Cortex of kidney (tissue), 1 donor: Measurements from ENCODE around the gene NYNRIN.
A peak's percentile ranks its signal among the peaks of the same experiment; 100 is the strongest.
"Not testable (repeated sequence)": the region's sequence is repeated elsewhere in the genome, so short reads cannot be mapped to it uniquely, and the experiment has no call there.

Source experiments
- DNase-seq: peaks from one replicate; lab custom pipeline; 2025; lab: John Stamatoyannopoulos, UW

Gene NYNRIN

DNA sequence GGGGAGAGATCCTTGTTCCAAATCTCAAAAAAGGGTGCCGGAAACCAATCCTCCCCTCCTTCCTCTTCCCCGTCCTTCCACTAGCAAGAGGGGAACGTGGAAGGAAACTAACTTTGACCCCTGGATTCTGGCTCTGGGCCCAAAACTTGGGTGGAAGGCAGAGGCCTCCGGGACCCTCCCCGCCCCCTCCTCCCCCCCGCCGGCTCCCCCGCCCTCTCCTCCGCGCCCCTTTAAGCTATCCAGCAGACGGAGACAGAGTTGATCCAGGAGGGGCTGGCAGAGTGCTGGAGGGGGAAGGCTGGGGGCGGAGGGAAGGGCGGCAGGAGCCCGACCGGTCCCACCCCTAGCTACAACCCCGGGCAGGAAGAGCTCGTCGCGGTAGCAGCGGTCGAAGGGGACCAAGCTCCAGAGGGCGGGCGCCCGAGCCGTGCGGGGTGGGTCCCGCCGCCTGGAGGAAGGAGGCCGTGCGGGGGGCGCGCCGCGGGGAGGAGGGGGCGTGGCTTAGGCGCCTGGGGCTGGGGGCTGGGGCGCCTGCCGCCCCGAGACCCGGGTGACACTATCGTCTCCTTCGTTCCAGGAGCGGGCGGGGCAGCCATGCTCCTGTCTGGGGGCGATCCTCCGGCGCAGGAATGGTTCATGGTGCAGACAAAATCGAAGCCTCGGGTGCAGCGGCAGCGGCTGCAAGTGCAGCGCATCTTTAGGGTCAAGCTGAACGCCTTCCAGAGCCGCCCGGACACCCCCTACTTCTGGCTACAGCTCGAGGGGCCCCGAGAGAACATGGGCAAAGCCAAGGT is at the start of gene NYNRIN:
NYNRIN (plus strand) TSS at position 351 of the 794 bp plus-strand sequence; CDS start at position 595, 244 bp downstream.
- DNase-seq, result no peak

- DNase-seq, result no peak
Measured at GRCh38 chr14:24349742-24350141, 49.1 kb upstream of the NYNRIN start.

DNA sequence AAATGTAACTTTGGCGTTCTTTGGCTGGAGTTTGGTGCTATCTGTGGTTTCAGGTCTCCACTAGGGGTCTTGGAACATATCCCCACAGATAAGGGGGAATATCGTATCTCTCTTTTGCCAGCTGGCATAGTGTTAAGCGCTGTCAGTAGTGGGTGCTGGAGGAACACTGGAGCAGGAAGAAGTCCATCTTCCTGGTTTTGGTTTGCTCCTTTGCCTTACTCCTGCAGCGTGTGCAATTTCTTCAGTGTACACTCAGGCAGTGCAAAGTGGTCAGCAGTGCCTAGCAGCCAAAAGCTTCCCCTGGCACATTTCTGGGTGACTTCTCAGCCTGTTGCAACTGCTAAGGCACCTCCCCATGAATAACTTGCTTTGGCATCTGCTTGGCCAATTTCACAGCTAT is 47.3 kb upstream of the NYNRIN start:
- no peak for DNase-seq

DNA sequence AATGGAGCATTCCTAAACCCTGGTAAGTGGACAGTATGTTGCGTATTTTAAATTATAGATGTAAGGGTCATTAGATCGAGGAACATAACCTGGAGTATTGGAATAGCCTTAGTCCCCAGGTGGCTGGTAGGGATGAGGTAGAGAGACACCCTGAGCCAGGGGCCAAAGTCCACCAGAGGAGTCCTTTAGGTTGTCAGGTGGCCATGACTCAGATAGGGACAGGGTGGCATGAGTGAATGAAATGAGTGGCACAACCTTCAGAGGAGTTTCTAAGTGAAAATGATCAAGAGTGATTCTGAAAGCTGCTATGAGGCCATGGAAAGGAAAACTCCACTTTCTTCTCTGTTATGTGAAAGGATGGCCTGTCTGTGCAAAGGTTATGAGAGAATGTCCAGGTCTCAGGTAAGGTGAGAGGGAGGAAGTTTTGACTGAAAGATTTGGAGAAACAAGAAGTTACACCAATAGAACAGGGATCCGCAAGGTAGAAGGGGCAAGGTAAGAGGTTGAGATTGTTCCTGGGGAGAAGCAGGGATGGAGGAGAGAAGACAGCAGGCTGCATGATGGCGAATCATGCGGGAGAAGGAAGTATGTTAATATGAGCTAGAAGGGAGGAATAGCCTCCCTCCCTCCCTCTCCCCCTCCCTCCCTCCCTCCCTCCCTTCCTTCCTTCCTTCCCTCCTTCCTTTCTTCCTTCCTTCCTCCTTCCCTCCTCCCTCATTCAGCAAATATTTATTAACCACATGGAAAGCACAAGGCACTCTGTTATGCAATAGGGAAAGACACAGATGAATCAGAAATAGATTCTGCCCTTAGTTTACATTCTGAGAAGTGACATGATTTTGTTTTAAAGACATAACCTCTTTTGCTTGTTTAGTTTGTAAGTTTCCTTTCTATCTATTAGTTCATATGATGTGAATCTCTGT is 45.0 kb upstream of the NYNRIN start:
- no peak for DNase-seq

GRCh38 chr14:24354482-24354825 is 44.3 kb upstream of the NYNRIN start:
- not testable (repeated sequence) for DNase-seq

DNA sequence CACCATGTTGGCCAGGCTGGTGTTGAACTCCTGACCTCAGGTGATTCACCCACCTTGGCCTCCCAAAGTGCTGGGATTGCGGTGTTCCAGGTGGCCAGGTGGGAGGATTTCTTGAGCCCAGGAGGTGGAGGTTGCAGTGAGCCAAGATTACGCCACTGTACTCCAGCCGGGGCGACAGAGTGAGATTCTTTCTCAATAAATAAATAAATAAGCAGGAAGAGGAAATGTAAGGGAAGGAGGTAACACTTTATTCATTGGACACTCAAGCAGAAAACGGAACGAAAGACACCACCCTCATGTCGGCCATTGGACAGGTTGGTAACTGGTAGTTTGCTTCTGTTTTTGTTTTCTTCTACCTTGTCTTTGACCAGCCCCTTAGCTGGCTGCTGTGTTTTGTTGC is 43.8 kb upstream of the NYNRIN start:
- no peak for DNase-seq

GRCh38 chr14:24356208-24356607 is 42.6 kb upstream of the NYNRIN start:
- no peak for DNase-seq

- no peak for DNase-seq
Measured at GRCh38 chr14:24360281-24360680, 38.5 kb upstream of the NYNRIN start.

DNA sequence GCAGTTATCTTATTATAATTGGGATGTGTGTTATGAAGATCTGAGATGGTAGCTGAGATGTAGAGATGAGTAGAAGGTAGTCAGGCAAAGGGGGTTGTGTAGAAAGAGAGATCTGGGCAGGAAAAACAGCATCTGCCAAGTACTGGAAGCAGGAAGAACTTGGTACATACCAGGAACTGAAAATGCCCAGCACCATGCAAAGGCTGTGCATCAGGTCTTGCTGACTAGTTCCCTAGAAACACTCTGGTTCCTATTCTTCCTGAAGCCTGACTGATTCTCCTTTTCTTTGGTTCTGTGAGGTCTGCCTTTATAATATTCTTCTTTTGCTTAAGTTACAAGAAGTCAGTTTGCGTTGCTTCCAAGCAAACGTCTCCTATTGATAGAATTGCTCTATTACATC is 37.5 kb upstream of the NYNRIN start:
- no peak for DNase-seq

DNA sequence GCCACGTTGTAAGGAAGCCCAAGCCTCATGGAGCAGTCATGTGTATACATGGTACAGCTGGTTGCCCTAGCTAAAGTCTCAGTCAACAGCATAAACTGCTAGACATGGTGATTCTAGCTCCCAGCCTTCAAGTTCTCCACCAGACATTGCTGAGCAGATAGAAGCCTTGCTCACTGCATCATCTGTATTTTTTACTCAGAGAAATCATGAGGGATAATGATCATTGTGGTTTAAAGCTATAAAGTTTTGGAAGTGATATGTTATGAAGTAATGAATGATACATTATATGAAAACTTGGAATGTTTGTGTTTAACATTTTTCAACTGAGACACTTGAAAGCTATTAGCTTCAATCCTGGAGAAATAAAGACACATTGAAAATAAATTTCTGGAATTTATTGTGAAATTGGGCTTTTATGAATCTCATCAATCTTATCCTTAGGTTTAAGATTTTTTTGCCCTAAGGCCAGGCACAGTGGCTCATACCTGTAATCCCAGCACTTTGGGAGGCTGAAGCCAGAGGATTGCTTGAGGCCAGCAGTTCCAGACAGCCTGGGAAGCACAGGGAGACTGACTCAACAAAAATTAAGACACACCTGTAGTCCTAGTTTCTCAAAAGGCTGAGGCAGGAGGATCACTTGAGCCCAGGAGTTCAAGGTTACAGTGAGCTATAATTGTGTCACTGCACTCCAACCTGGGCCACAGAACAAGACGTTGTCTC is 36.4 kb upstream of the NYNRIN start:
- DNase-seq, result no peak

DNA sequence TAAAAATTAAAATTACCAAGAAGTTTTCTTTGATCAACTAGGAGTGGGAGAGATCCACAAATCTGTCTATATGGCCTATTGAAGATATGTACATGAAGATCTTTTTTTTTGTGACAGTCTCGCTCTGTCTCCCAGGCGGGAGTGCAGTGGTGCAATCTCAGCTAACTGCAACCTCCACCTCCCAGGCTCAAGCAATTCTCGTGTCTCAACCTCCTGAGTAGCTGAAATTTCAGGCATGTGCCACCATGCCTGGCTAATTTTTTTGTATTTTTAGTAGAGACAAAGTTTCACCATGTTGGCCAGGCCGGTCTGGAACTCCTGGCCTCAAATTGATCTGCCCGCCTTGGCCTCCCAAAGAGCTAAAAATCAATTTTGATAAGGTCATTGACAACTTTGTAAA is 35.4 kb upstream of the NYNRIN start:
- DNase-seq, result no peak

- DNase-seq, result no peak
Measured at GRCh38 chr14:24364841-24365240, 34.0 kb upstream of the NYNRIN start.

DNA sequence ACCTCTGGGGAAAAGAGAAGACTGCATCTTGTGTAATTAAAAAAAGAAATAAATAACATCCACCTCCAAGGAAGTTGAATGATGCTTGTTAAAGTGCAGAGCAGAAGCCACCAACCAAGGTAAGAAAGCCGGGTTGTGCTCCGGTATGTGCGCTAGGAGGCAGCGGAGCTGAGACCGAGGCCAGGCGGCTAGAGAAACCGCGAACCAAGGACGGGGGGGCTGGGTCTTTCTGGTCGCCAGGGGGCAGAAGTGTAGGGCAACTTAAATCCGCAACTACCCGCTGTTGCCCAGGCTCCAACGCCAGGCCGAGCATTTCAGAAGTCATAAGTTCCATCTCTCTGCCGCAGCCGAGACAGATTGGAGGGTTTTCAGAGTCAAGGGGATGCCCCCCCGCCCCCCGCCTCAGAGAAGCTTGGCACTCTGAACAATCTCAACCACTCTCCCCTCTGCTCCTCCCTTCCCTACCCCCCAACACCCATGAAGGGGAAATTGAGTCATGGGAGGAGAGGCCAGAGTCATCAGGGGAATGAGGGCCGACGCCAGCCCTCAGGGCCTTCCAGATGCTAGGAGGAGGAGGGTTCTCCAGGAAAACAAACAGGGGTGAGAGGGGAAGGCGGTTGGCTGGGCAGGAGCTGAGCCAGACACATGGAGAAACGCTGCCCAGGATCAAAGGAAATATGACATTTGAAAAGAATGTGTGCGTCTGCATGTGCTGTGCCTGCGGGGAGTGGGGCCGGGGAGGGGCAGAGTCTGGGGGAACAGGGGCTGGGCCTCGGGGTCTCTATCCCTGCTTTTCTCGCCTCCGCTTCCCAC is 33.0 kb upstream of the NYNRIN start:
- no peak for DNase-seq

GRCh38 chr14:24366413-24366720 is 32.4 kb upstream of the NYNRIN start:
- DNase-seq, result no peak

DNA sequence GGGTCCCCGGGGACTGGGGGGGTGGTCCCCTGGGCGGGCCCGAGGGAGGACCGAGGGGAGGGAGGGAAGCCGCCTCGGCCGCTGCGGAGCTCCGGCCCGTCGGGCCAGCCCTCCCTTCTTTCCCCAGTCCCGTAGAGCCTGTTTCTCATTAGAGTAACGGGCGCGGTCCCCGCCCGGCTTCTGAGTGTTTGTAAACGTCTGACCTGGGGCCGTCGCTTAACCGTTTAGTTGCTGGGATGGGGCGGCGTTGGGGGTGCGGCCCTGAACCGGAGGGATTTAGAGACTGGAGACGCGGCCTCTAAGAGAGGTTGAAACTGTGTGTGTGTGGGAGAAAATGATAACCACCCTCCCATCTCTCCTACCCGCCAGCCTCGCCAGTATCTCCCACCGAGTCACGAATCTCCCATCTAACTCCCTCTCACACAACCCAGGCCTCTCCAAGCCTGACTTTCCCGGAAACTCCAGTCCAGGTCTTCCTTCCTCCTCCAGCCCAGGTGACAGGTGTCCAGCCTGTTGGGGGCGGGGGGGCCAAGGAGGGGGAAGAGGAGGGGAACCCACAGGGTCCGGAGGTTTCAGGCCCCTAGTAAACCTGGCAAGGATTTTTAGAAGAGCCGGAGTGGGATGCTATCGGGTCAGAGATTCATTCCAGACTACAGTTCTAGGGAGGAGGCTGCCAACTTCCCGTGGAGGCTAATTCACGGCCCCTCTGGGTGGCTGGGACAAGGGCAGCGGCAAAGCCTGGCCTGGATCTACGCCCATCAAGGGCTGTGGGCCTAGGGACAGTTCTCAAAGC is 31.9 kb upstream of the NYNRIN start:
- DNase-seq, result peak; percentile 71

GRCh38 chr14:24367514-24368211 is 31.1 kb upstream of the NYNRIN start, which contains the start of gene NFATC4:
TSS of gene NFATC4 (plus strand) at chr14:24368184. CDS start at chr14:24368341, 157 bp downstream.
- DNase-seq, result no peak

DNA sequence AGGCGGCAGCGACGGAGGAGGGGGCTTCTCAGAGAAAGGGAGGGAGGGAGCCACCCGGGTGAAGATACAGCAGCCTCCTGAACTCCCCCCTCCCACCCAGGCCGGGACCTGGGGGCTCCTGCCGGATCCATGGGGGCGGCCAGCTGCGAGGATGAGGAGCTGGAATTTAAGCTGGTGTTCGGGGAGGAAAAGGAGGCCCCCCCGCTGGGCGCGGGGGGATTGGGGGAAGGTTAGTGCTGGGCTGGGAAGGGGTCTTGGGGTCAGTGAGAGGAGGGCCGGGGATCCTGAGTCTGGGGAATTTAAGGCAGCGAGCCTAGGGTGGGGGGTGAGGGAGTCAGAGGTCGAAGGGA is 30.6 kb upstream of the NYNRIN start:
- no peak for DNase-seq

GRCh38 chr14:24368562-24369252 is 30.1 kb upstream of the NYNRIN start:
- no peak for DNase-seq

DNA sequence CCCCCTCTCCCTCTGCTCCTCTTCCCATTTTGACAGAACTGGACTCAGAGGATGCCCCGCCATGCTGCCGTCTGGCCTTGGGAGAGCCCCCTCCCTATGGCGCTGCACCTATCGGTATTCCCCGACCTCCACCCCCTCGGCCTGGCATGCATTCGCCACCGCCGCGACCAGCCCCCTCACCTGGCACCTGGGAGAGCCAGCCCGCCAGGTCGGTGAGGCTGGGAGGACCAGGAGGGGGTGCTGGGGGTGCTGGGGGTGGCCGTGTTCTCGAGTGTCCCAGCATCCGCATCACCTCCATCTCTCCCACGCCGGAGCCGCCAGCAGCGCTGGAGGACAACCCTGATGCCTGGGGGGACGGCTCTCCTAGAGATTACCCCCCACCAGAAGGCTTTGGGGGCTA is 29.3 kb upstream of the NYNRIN start:
- DNase-seq, result no peak
